Epithelial cell of alveolus of lung (primary cell): Measurements from ENCODE around the gene CROT. TPM values are rescaled to one million over a fixed set of nuclear protein-coding genes. Genes with fewer than 3 reads are reported as not detected.

Experiments used
- total RNA-seq: library from RNA; depleted of rRNA; stranded (reverse); fragments of >200 nt; gene quantifications from 2 replicates; pipeline ENCODE4 v1.2.1, GENCODE V29; 2015

Gene CROT
- total RNA-seq = 8.0 and 8.2 TPM in 2 replicates

GRCh38 chr7:87345166-87345927, at the start of gene CROT:
Gene CROT, plus strand, starts transcription at chr7:87345664. Its CDS starts 3,405 bp downstream, at chr7:87349069.

Other genes with a start within 250 kb of the CROT start
- gene DMTF1, start 193.2 kb upstream of the CROT start, total RNA-seq = 19.0 and 32.3 TPM in 2 replicates
- gene TMEM243, start 125.9 kb upstream of the CROT start, total RNA-seq = 28.2 and 34.6 TPM in 2 replicates
- gene ABCB4, start 130.0 kb downstream of the CROT start, total RNA-seq = 2.4 and 2.5 TPM in 2 replicates